HepG2 (cell line): ENCODE data around the gene RAPGEFL1. TPM values are rescaled to one million over a fixed set of nuclear protein-coding genes. Genes with fewer than 3 reads are reported as not detected.

ENCODE experiments used
- ATAC-seq: fragments of 200-7000 bp; cut with Tn5 transposase; 3 replicates; pipeline ENCODE4 v1.9.1; 2020; ENCODE audit warnings: mild to moderate bottlenecking, moderate library complexity
- Bru-seq: library from RNA; stranded (reverse); fragments of 400-500 nt; gene quantifications from one replicate; lab custom pipeline; 2021; lab: Mats Ljungman, UMichigan
- BruChase-seq, 2 experiments: library from RNA; stranded (reverse); fragments of 400-500 nt; gene quantifications; one replicate each; lab custom pipeline; 2021; lab: Mats Ljungman, UMichigan
- BruUV-seq: library from RNA; stranded (reverse); fragments of 400-500 nt; replicated peaks from 2 replicates; lab custom pipeline; 2021; lab: Mats Ljungman, UMichigan
- CTCF ChIA-PET: fragments of 300-600 bp; formaldehyde crosslinking; extraction: SDS; loops from one replicate; lab custom pipeline; 2021; ENCODE audit warnings: low total read pairs, inconsistent platforms, low intra/inter-chr PET ratio; lab: Yijun Ruan, JAX
- POLR2A ChIA-PET: fragments of 350-600 bp; sonication (Branson Sonifier 250); formaldehyde crosslinking; loops from one replicate; lab custom pipeline; 2020; ENCODE audit warnings: antibody characterized with exemption, inconsistent platforms; lab: Yijun Ruan, JAX
- DNase-seq: peaks from one replicate; pipeline ENCODE4 v3.0.0-alpha.2; 2015; ENCODE audit warnings: low spot score
- FAIRE-seq: peaks from 3 replicates; lab custom pipeline; 2011; peaks lifted over from hg19 to GRCh38; lab: Jason Lieb, UNC
- H2AFZ ChIP-seq: one replicate; pipeline ENCODE4 v1.6.1; 2011; ENCODE audit warnings: low read length, inconsistent platforms
- H3K27ac ChIP-seq: fragments of 300-600 bp; 3 replicates; pipeline ENCODE4 v1.8.0; 2011; ENCODE audit warnings: mixed run types, mild to moderate bottlenecking, mixed read lengths, low read length, inconsistent platforms; ENCODE audit not compliant: insufficient read depth; ENCODE audit errors: extremely low read length
- H3K27me3 ChIP-seq, 2 experiments: fragments of 200-600 bp in 1 of 2; 2 replicates in 1 of 2; 3 replicates in 1 of 2; pipeline versions ENCODE4 v1.6.0 to v1.8.0; 2011; ENCODE audit warnings: low read length in 2 of 2, mild to moderate bottlenecking in 2 of 2, moderate library complexity in 2 of 2, inconsistent platforms in 1 of 2; ENCODE audit not compliant: insufficient read depth in 2 of 2, control insufficient read depth in 1 of 2
- H3K36me3 ChIP-seq, 2 experiments: fragments of 200-600 bp in 1 of 2; replicated peaks in 1 of 2; 2 replicates in 1 of 2; 3 replicates in 1 of 2; pipeline versions ENCODE4 v1.5.1 to v1.8.0; 2011; ENCODE audit warnings: low read length in 2 of 2, inconsistent platforms in 1 of 2; ENCODE audit not compliant: insufficient read depth in 2 of 2, control insufficient read depth in 1 of 2
- H3K4me1 ChIP-seq: 2 replicates; pipeline ENCODE4 v1.5.1; 2012; ENCODE audit warnings: low read length, inconsistent platforms; ENCODE audit not compliant: insufficient read depth
- H3K4me2 ChIP-seq: 2 replicates; pipeline ENCODE4 v1.6.0; 2011; ENCODE audit warnings: low read depth, low read length, inconsistent platforms
- H3K4me3 ChIP-seq, 3 experiments: fragments of 200-600 bp in 1 of 3; sonication (generic), shearing (Covaris generic) in 1 of 3; replicated peaks in 1 of 3; 2 replicates each; pipeline ENCODE4 v1.5.1; 2011 to 2016; ENCODE audit warnings: low read length in 3 of 3, inconsistent platforms in 2 of 3, low read depth in 2 of 3, mild to moderate bottlenecking in 2 of 3, control low read depth in 1 of 3, mixed read lengths in 1 of 3; ENCODE audit not compliant: insufficient read depth in 1 of 3
- H3K79me2 ChIP-seq: one replicate; pipeline ENCODE4 v1.6.1; 2011; ENCODE audit warnings: low read length, inconsistent platforms; ENCODE audit not compliant: insufficient read depth
- H3K9ac ChIP-seq: 2 replicates; pipeline ENCODE4 v1.6.0; 2011; ENCODE audit warnings: mild to moderate bottlenecking, low read depth, low read length, inconsistent platforms; ENCODE audit not compliant: insufficient read depth
- H3K9me3 ChIP-seq: 2 replicates; pipeline ENCODE4 v1.5.1; 2012; ENCODE audit warnings: mild to moderate bottlenecking, low read length
- H4K20me1 ChIP-seq: 2 replicates; pipeline ENCODE4 v1.6.0; 2011; ENCODE audit warnings: inconsistent platforms, mild to moderate bottlenecking, low read length, moderate library complexity; ENCODE audit not compliant: insufficient read depth
- AGO2 ChIP-seq: fragments of 200-400 bp; formaldehyde crosslinking; optimal IDR thresholded peaks from 2 replicates; pipeline ENCODE3; 2017; ENCODE audit warnings: mild to moderate bottlenecking, low read depth, low read length, moderate library complexity
- ETS1 ChIP-seq: sonication (generic); formaldehyde crosslinking; IDR thresholded peaks from 2 replicates; pipeline ENCODE4 v1.4.0; 2020; ENCODE audit warnings: missing genetic modification reagents
- WGBS: methylation state at CpG from one replicate; pipeline ENCODE4 v1.1.6; 2017; ENCODE audit warnings: low lambda C conversion rate; 5-methylcytosine and 5-hydroxymethylcytosine counted together
- in situ Hi-C: cut with HindIII; loops from 2 replicates; pipeline ENCODE4 v1.10.0; 2017; ENCODE audit warnings: low pct_unique_long_range_greater_than_20kb; ENCODE audit not compliant: extremely low pct_ligation_motif_present
- intact Hi-C: fragments of 100-400 bp; cut with micrococcal nuclease; formaldehyde crosslinking; loops from one replicate; pipeline ENCODE4 v1.10.0; 2022; ENCODE audit not compliant: unreplicated experiment
- long read RNA-seq, 2 experiments: library from RNA in 1 of 2; library from polyadenylated mRNA in 1 of 2; stranded (forward) in 1 of 2; unstranded in 1 of 2; transcript quantifications; one replicate each; pipeline ENCODE4 v2.0.0, GENCODE V29; 2019 to 2022
- polyA minus RNA-seq, 3 experiments: library from RNA; depleted of rRNA, polyadenylated mRNA; stranded (reverse); fragments of >200 nt; gene quantifications; 2 replicates each; pipeline ENCODE4 v1.2.3, GENCODE V29; 2011; ENCODE audit warnings: low replicate concordance in 1 of 3
- polyA plus RNA-seq, 8 experiments: library from polyadenylated mRNA; depleted of rRNA in 3 of 8; stranded (reverse) in 7 of 8; unstranded in 1 of 8; fragments of >200 nt; fragmentation: Illumina TruSeq in 4 of 8; extraction: Trizol in 4 of 8; gene quantifications; 2 replicates each; pipeline versions ENCODE4 v1.2.1 to v1.2.3, GENCODE V29; 2011 to 2016; ENCODE audit warnings: low read depth in 4 of 8, missing spikeins in 1 of 8, mixed read lengths in 1 of 8; ENCODE audit not compliant: insufficient read depth in 1 of 8
- total RNA-seq, 5 experiments: library from RNA; depleted of rRNA; stranded (reverse); fragments of >200 nt; fragmentation: Illumina TruSeq; extraction: Trizol; gene quantifications; 2 replicates each; pipeline ENCODE4 v1.2.3, GENCODE V29; 2016; ENCODE audit warnings: low read depth in 1 of 5

Gene RAPGEFL1
- 1.1 and 4.5 TPM in 2 replicates for total RNA-seq (2016; rRNA removed; fragmentation: Illumina TruSeq; extraction: Trizol)
- 1.5 and 1.9 TPM in 2 replicates for total RNA-seq (2016; cell fraction: cytosol; rRNA removed; fragmentation: Illumina TruSeq; extraction: Trizol; ENCODE audit: low read depth)
- total RNA-seq (2016; cell fraction: insoluble cytoplasmic fraction; rRNA removed; fragmentation: Illumina TruSeq; extraction: Trizol) = 1.3 and 2.7 TPM in 2 replicates
- 1.7 TPM in 2 replicates for total RNA-seq (2016; cell fraction: membrane; rRNA removed; fragmentation: Illumina TruSeq; extraction: Trizol)
- 4.2 and 4.8 TPM in 2 replicates for total RNA-seq (2016; cell fraction: nucleus; rRNA removed; fragmentation: Illumina TruSeq; extraction: Trizol)
- polyA plus RNA-seq (2011; rRNA removed) = 7.3 and 7.8 TPM in 2 replicates
- polyA plus RNA-seq (2011; cell fraction: cytosol; rRNA removed) = 1.8 and 1.9 TPM in 2 replicates
- 53.9 and 60.7 TPM in 2 replicates for polyA plus RNA-seq (2011; cell fraction: nucleus; rRNA removed)
- 6.4 and 8.2 TPM in 2 replicates for polyA plus RNA-seq (2012)
- polyA plus RNA-seq (2016; cell fraction: cytosol; fragmentation: Illumina TruSeq; extraction: Trizol; ENCODE audit: low read depth) = 0.27 and 0.35 TPM in 2 replicates
- 1.6 and 2.4 TPM in 2 replicates for polyA plus RNA-seq (2016; cell fraction: insoluble cytoplasmic fraction; fragmentation: Illumina TruSeq; extraction: Trizol; ENCODE audit: low read depth)
- 0.85 and 0.91 TPM in 2 replicates for polyA plus RNA-seq (2016; cell fraction: membrane; fragmentation: Illumina TruSeq; extraction: Trizol; ENCODE audit: low read depth)
- polyA plus RNA-seq (2016; cell fraction: nucleus; fragmentation: Illumina TruSeq; extraction: Trizol; ENCODE audit: insufficient read depth, low read depth) = 23.6 and 26.4 TPM in 2 replicates
- 4.9 and 19.9 TPM in 2 replicates for polyA minus RNA-seq (2011; rRNA and poly(A)+ RNA removed; ENCODE audit: low replicate concordance)
- 0.53 and 1.3 TPM in 2 replicates for polyA minus RNA-seq (2011; cell fraction: cytosol; rRNA and poly(A)+ RNA removed)
- 10.6 and 13.8 TPM in 2 replicates for polyA minus RNA-seq (2011; cell fraction: nucleus; rRNA and poly(A)+ RNA removed)
- Bru-seq, nascent RNA = percentile 56 among the genes with signal in this experiment
- percentile 75 among the genes with signal in this experiment for BruChase-seq, experiment 1, labeled RNA remaining after a 6-hour chase
- BruChase-seq, experiment 2, labeled RNA remaining after a 2-hour chase = percentile 73 among the genes with signal in this experiment
- long read RNA-seq, experiment 1, partial matches to known transcripts = 1 of 2 reads
- long read RNA-seq, experiment 1, other reads (novel, unspliced or antisense) = 1 of 2 reads
- long read RNA-seq, experiment 2, partial matches to known transcripts = 4 of 10 reads
- long read RNA-seq, experiment 2, other reads (novel, unspliced or antisense) = 6 of 10 reads

- H3K4me1 ChIP-seq = peaks cover 30% of the 10 kb centered on the region
- no peak within 1 kb of the TSS for H3K9ac ChIP-seq
- in situ Hi-C loops = no loop called here
- H3K9me3 ChIP-seq = no peaks in the 10 kb centered on the region
- intact Hi-C loops = no loop called here
- no peak within 1 kb of the TSS for H2AFZ ChIP-seq
- H3K36me3 ChIP-seq = peaks cover 13 to 23% of the 10 kb centered on the region in 2 experiments; a peak in 4 of 5 replicates
- H3K27ac ChIP-seq = no peak within 1 kb of the TSS
- H3K27me3 ChIP-seq = no peaks in the 10 kb centered on the region
- CTCF ChIA-PET = no interaction called here
- no peaks in the 10 kb centered on the region for H3K79me2 ChIP-seq
- DNase-seq (no peak), ATAC-seq (no peak), FAIRE-seq (no peak)
- no peaks in the 10 kb centered on the region for H4K20me1 ChIP-seq
- TF ChIP-seq AGO2 (peak; percentile 74), ETS1 (CRISPR knock-in tag) (no peak)
- H3K4me2 ChIP-seq = no peak within 1 kb of the TSS
- BruUV-seq = no TSS peak
- POLR2A ChIA-PET = no interaction called here
- H3K4me3 ChIP-seq = no peak within 1 kb of the TSS
- WGBS = 97% methylated on average over 57 of the region's 57 CpGs
These were observed at the start of gene RAPGEFL1 for GRCh38 chr17:40177275-40177874. TSS of gene RAPGEFL1 (plus strand) at chr17:40177470. CDS start at chr17:40177862, 392 bp downstream.
